SK-N-SH (cell line): ENCODE data around the gene PEX7. TPM values are rescaled to one million over a fixed set of nuclear protein-coding genes. Genes with fewer than 3 reads are reported as not detected.

Experiments used
- CTCF ChIA-PET: fragments of 300-600, 350-600 bp; formaldehyde crosslinking; extraction: SDS; loops from one replicate; lab custom pipeline; 2021; lab: Yijun Ruan, JAX
- POLR2A ChIA-PET: fragments of 350-600 bp; sonication (Branson Sonifier 250); formaldehyde crosslinking; extraction: SDS; loops from one replicate; lab custom pipeline; 2020; ENCODE audit warnings: antibody characterized with exemption, inconsistent platforms; lab: Yijun Ruan, JAX
- DNase-seq: peaks from one replicate; pipeline ENCODE4 v3.0.0; 2012
- H2AFZ ChIP-seq: fragments of 200-600 bp; sonication (generic); 2 replicates; pipeline ENCODE4 v1.8.1; 2016; ENCODE audit warnings: antibody characterized with exemption, mild to moderate bottlenecking, low read depth
- H3F3A ChIP-seq: fragments of 200-600 bp; sonication (generic); replicated peaks from 2 replicates; pipeline ENCODE3; 2016; ENCODE audit warnings: antibody characterized with exemption, mild to moderate bottlenecking; ENCODE audit not compliant: insufficient read depth
- H3K27ac ChIP-seq, 2 experiments: fragments of 200-500 bp in 1 of 2; fragments of 200-600 bp in 1 of 2; sonication (Bioruptor generic) in 1 of 2; sonication (generic), shearing (Covaris generic) in 1 of 2; 2 replicates each; pipeline versions ENCODE4 v1.5.1 to v1.6.1; 2014 to 2016; ENCODE audit warnings: low read depth in 2 of 2, inconsistent platforms in 1 of 2, low read length in 1 of 2, mild to moderate bottlenecking in 1 of 2, mixed read lengths in 1 of 2
- H3K27me3 ChIP-seq: fragments of 200-600 bp; sonication (generic), shearing (Covaris generic); 2 replicates; pipeline ENCODE4 v1.6.1; 2016; ENCODE audit warnings: mixed run types; ENCODE audit not compliant: insufficient read depth
- H3K36me3 ChIP-seq, 2 experiments: fragments of 200-500 bp in 1 of 2; fragments of 200-600 bp in 1 of 2; sonication (Bioruptor generic) in 1 of 2; sonication (generic) in 1 of 2; replicated peaks in 1 of 2; 2 replicates each; pipeline versions ENCODE3 to v1.5.1; 2014 to 2016; ENCODE audit warnings: low read length in 1 of 2, mild to moderate bottlenecking in 1 of 2; ENCODE audit not compliant: insufficient read depth in 2 of 2, control insufficient read depth in 1 of 2
- H3K4me1 ChIP-seq, 2 experiments: fragments of 200-500 bp in 1 of 2; fragments of 200-600 bp in 1 of 2; sonication (Bioruptor generic) in 1 of 2; sonication (generic), shearing (Covaris generic) in 1 of 2; 2 replicates each; pipeline versions ENCODE4 v1.5.1 to v1.6.1; 2014 to 2016; ENCODE audit warnings: low read depth in 1 of 2, low read length in 1 of 2, mixed run types in 1 of 2; ENCODE audit not compliant: insufficient read depth in 2 of 2, control insufficient read depth in 1 of 2
- H3K4me2 ChIP-seq: fragments of 200-600 bp; sonication (generic), shearing (Covaris generic); 2 replicates; pipeline ENCODE4 v1.6.1; 2017; ENCODE audit warnings: mixed run types
- H3K4me3 ChIP-seq, 2 experiments: fragments of 200-500 bp in 1 of 2; fragments of 200-600 bp in 1 of 2; sonication (Bioruptor generic) in 1 of 2; sonication (generic), shearing (Covaris generic) in 1 of 2; 2 replicates each; pipeline versions ENCODE4 v1.5.1 to v1.8.1; 2014 to 2016; ENCODE audit warnings: low read depth in 2 of 2, inconsistent platforms in 1 of 2, low read length in 1 of 2, mild to moderate bottlenecking in 1 of 2, mixed read lengths in 1 of 2, moderate library complexity in 1 of 2
- H3K79me2 ChIP-seq: fragments of 200-600 bp; sonication (generic); 2 replicates; pipeline ENCODE4 v1.8.1; 2017; ENCODE audit warnings: mild to moderate bottlenecking; ENCODE audit not compliant: insufficient read depth
- H3K9ac ChIP-seq: fragments of 200-600 bp; sonication (generic); 2 replicates; pipeline ENCODE4 v1.6.1; 2017; ENCODE audit warnings: mixed run types
- H3K9me2 ChIP-seq: fragments of 200-600 bp; sonication (generic); 2 replicates; pipeline ENCODE4 v1.6.1; 2017; ENCODE audit warnings: mixed run types
- H3K9me3 ChIP-seq: fragments of 200-600 bp; sonication (generic); 2 replicates; pipeline ENCODE4 v1.6.1; 2017; ENCODE audit warnings: mixed run types, mild to moderate bottlenecking, moderate library complexity
- H4K20me1 ChIP-seq: fragments of 200-600 bp; sonication (generic); 2 replicates; pipeline ENCODE4 v1.6.1; 2017; ENCODE audit warnings: mild to moderate bottlenecking, mixed run types; ENCODE audit not compliant: insufficient read depth
- CHD2 ChIP-seq: fragments of 150-350 bp; IDR thresholded peaks from 2 replicates; pipeline ENCODE4 v1.6.1; 2018; ENCODE audit warnings: low read length; ENCODE audit not compliant: partially characterized antibody
- CTCF ChIP-seq: fragments of 200-600 bp; sonication (generic); IDR thresholded peaks from 2 replicates; pipeline ENCODE4 v1.6.1; 2017; ENCODE audit warnings: antibody characterized with exemption, mild to moderate bottlenecking, moderate library complexity
- ELF1 ChIP-seq: IDR thresholded peaks from 2 replicates; pipeline ENCODE4 v1.4.0; 2012
- GATA2 ChIP-seq: sonication (generic); formaldehyde crosslinking; IDR thresholded peaks from 2 replicates; pipeline ENCODE4 v1.5.0; 2020; ENCODE audit warnings: mild to moderate bottlenecking, missing genetic modification reagents
- IRF3 ChIP-seq: fragments of 150-350 bp; IDR thresholded peaks from 2 replicates; pipeline ENCODE4 v1.6.1; 2016; ENCODE audit warnings: mild to moderate bottlenecking, low read depth, low read length
- MXI1 ChIP-seq: IDR thresholded peaks from 2 replicates; pipeline ENCODE4 v1.6.1; 2012; ENCODE audit warnings: mild to moderate bottlenecking, low read depth, low read length, improper control_type of control experiment
- NRF1 ChIP-seq: IDR thresholded peaks from 2 replicates; pipeline ENCODE4 v1.6.1; 2012; ENCODE audit warnings: low read depth, mild to moderate bottlenecking, low read length
- RAD21 ChIP-seq: IDR thresholded peaks from 2 replicates; pipeline ENCODE4 v1.6.1; 2012; ENCODE audit warnings: mild to moderate bottlenecking, low read length
- REST ChIP-seq: IDR thresholded peaks from 2 replicates; pipeline ENCODE4 v1.6.1; 2012; ENCODE audit warnings: mild to moderate bottlenecking, low read depth, low read length, moderate library complexity
- USF1 ChIP-seq: IDR thresholded peaks from 2 replicates; pipeline ENCODE4 v1.4.0; 2012; ENCODE audit warnings: low read depth, borderline replicate concordance
- ZBTB33 ChIP-seq: IDR thresholded peaks from 2 replicates; pipeline ENCODE4 v1.4.0; 2012; ENCODE audit warnings: low read depth, borderline replicate concordance
- WGBS: methylation state at CpG from one replicate; pipeline ENCODE4 v1.1.6; 2017; ENCODE audit warnings: low lambda C conversion rate; 5-methylcytosine and 5-hydroxymethylcytosine counted together
- polyA plus RNA-seq, 3 experiments: library from polyadenylated mRNA; depleted of rRNA; stranded (reverse); fragments of >200 nt; gene quantifications; 2 replicates each; pipeline ENCODE4 v1.2.3, GENCODE V29; 2012

The PEX7 gene
- polyA plus RNA-seq, 1 of the 3 experiments (the other 2 are of a cell fraction), result 10.8 TPM

- Histone ChIP-seq H3K9me2 (no peaks in the 10 kb centered on the region), H3K4me2 (no peak overlapping the region), H3F3A (no peaks in the 10 kb centered on the region), H3K9me3 (no peaks in the 10 kb centered on the region), H3K4me1 (peaks cover 0 to 16% of the 10 kb centered on the region in 2 experiments; a peak in 1 of 4 replicates), H3K4me3 (no peak overlapping the region), H3K27me3 (no peaks in the 10 kb centered on the region), H2AFZ (no peak overlapping the region), H3K36me3 (no peaks in the 10 kb centered on the region), H3K79me2 (no peaks in the 10 kb centered on the region), H3K27ac (no peak overlapping the region; a peak in 1 of 4 replicates), H3K9ac (no peak overlapping the region), H4K20me1 (no peaks in the 10 kb centered on the region)
- TF ChIP-seq GATA2, result no peak
- TF ChIP-seq MXI1, result no peak
- TF ChIP-seq NRF1, result no peak
- peak; percentile 49 for TF ChIP-seq RAD21
- TF ChIP-seq CTCF, result peak; percentile 25; the same call in 1 of the 2 replicates
- DNase-seq, result peak; percentile 46
- ChIA-PET POLR2A (interaction anchor here (0.8 to 1.1 kb wide), 2 partner anchors 33 to 53 kb away, joined by 3 read pairs; no protein-coding TSS in a partner anchor), CTCF (interaction anchor here (1.2 kb wide), 1 partner anchor 135 kb away, joined by 3 read pairs; the partner anchor contains the start of gene MAP3K5)
- WGBS, result 55% methylated on average over 2 of the region's 3 CpGs
Observed at GRCh38 chr6:136927292-136927691, 104.9 kb downstream of the PEX7 start.

GRCh38 chr6:136930528-136930927 lies 108.1 kb downstream of the PEX7 start:
- CTCF ChIA-PET, result no interaction called here
- DNase-seq, result no peak

More at GRCh38 chr6:136930528-136930927, 108.1 kb downstream of the PEX7 start:
- Histone ChIP-seq H3K9me3 (no peaks in the 10 kb centered on the region), H3K27ac (no peak overlapping the region), H4K20me1 (no peaks in the 10 kb centered on the region), H3K4me2 (no peak overlapping the region), H3K27me3 (no peaks in the 10 kb centered on the region)
- POLR2A ChIA-PET, result no interaction called here
- no peak for TF ChIP-seq ZBTB33
- no peak for TF ChIP-seq REST
- no peak for TF ChIP-seq IRF3
- no peak for TF ChIP-seq CHD2
- no peak for TF ChIP-seq CTCF
- no peak for TF ChIP-seq ELF1
- no peak for TF ChIP-seq USF1
- TF ChIP-seq, all 33 proteins: peak for 0
- H3K36me3 ChIP-seq, result no peaks in the 10 kb centered on the region
- H3K9ac ChIP-seq, result no peak overlapping the region
- H3K4me1 ChIP-seq, result no peaks in the 10 kb centered on the region; a peak in 1 of 4 replicates
- no peaks in the 10 kb centered on the region for H3F3A ChIP-seq
- H3K9me2 ChIP-seq, result no peaks in the 10 kb centered on the region
- H2AFZ ChIP-seq, result no peak overlapping the region
- H3K4me3 ChIP-seq, result no peak overlapping the region
- no peaks in the 10 kb centered on the region for H3K79me2 ChIP-seq
- 77% methylated on average over 4 of the region's 4 CpGs for WGBS
